ENCODE data around the gene RETSAT. TPM values are rescaled to one million over a fixed set of nuclear protein-coding genes. Genes with fewer than 3 reads are reported as not detected.

RETSAT gene
- total and polyA plus RNA-seq, 2 of the 13 experiments (the other 11 are each of a cell fraction or from before 2014, with no cell fraction given) = 46.7 to 61.0 TPM

DNA sequence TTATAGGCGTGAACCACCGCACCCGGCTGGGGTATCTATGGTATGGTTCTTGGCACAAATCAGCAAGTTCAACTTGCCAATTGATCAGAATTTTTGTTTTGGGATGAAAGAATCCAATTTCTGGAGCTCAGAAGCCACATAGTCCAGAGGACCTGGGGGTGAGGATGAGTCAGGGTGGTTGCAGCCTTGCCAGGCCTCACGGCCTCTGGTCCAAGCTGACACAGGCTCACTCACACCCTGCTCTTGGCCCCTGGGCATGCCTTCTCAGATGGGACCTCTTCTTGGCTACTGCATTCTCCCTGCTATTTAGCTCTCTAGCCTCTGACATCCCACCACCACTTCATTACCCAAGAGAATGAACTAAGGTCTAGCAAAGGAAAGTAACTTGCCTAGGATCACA is 39.5 kb upstream of the RETSAT start:
- WGBS (ENCODE audit: low lambda C conversion rate) = 93% methylated on average over 4 of the region's 4 CpGs
- Histone ChIP-seq H3K4me1 (ENCODE audit: insufficient read depth, low read length) (peaks cover 13% of the 10 kb centered on the region), H3K4me3 (replicated peaks in 1 of 3; ENCODE audit: insufficient read depth in 1 of 3, low read depth in 2 of 3, low read length in 3 of 3) (no peak overlapping the region), H3K27me3 (ENCODE audit: control insufficient read depth in 1 of 2, insufficient read depth in 2 of 2, low read length in 2 of 2) (no peaks in the 10 kb centered on the region), H4K20me1 (ENCODE audit: insufficient read depth, low read length) (no peaks in the 10 kb centered on the region), H3K9me3 (ENCODE audit: low read length) (no peaks in the 10 kb centered on the region), H3K36me3 (replicated peaks in 1 of 2; ENCODE audit: control insufficient read depth in 1 of 2, insufficient read depth in 2 of 2, low read length in 2 of 2) (peaks cover 2 to 3% of the 10 kb centered on the region in 2 experiments; a peak in 1 of 5 replicates), H3K4me2 (ENCODE audit: low read depth, low read length) (no peak overlapping the region), H3K9ac (ENCODE audit: insufficient read depth, low read depth, low read length) (no peak overlapping the region), H3K27ac (ENCODE audit: extremely low read length, insufficient read depth, low read length) (no peak overlapping the region), H3K79me2 (ENCODE audit: insufficient read depth, low read length) (no peaks in the 10 kb centered on the region), H2AFZ (ENCODE audit: low read length) (no peak overlapping the region)
- in situ Hi-C loops (cut with HindIII; ENCODE audit: extremely low pct_ligation_motif_present, low pct_unique_long_range_greater_than_20kb) = loop anchor here (5.0 kb wide), 1 partner anchor 158 kb away; no protein-coding TSS in a partner anchor
- FAIRE-seq (no peak), ATAC-seq (no peak), DNase-seq (ENCODE audit: low spot score) (no peak)
- CTCF ChIA-PET (ENCODE audit: low intra/inter-chr PET ratio, low total read pairs) = no interaction called here
- intact Hi-C loops (cut with micrococcal nuclease; ENCODE audit: unreplicated experiment) = no loop called here
- BruUV-seq (replicated peaks) = no TSS peak
- POLR2A ChIA-PET = interaction anchor here (0.6 kb wide), 1 partner anchor 20 kb away, joined by 3 read pairs; no protein-coding TSS in a partner anchor
- no peak for TF ChIP-seq ZNF136 (CRISPR knock-in tag; IDR thresholded peaks at IDR 0.05; ENCODE audit: low read depth)
- no peak for TF ChIP-seq ZNF644 (CRISPR knock-in tag; IDR thresholded peaks at IDR 0.05; ENCODE audit: low read depth)
- no peak for TF ChIP-seq HNRNPL (IDR thresholded peaks at IDR 0.05; ENCODE audit: low read depth, low read length)
- no peak for TF ChIP-seq NONO (IDR thresholded peaks at IDR 0.05)
- TF ChIP-seq NONO (CRISPR knock-in tag; conservative IDR thresholded peaks at IDR 0.05) = no peak
- no peak for TF ChIP-seq KDM6A (CRISPR knock-in tag; IDR thresholded peaks at IDR 0.05; ENCODE audit: low read depth)
- TF ChIP-seq ZNF484 (CRISPR knock-in tag; IDR thresholded peaks at IDR 0.05; ENCODE audit: borderline replicate concordance, low read depth) = no peak
- no peak for TF ChIP-seq ZNF660 (CRISPR knock-in tag; IDR thresholded peaks at IDR 0.05; ENCODE audit: borderline replicate concordance, low read depth)
- TF ChIP-seq, protein P1, sequence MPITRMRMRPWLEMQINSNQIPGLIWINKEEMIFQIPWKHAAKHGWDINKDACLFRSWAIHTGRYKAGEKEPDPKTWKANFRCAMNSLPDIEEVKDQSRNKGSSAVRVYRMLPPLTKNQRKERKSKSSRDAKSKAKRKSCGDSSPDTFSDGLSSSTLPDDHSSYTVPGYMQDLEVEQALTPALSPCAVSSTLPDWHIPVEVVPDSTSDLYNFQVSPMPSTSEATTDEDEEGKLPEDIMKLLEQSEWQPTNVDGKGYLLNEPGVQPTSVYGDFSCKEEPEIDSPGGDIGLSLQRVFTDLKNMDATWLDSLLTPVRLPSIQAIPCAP (CRISPR knock-in tag; IDR thresholded peaks at IDR 0.05; ENCODE audit: low read depth) = no peak
- TF ChIP-seq SIN3B (IDR thresholded peaks at IDR 0.05; ENCODE audit: low read length) = no peak
- TF ChIP-seq SRSF9 (IDR thresholded peaks at IDR 0.05; ENCODE audit: borderline replicate concordance, insufficient read depth, low read depth, low read length, poor library complexity, severe bottlenecking) = no peak
- TF ChIP-seq PAX8 (CRISPR knock-in tag; IDR thresholded peaks at IDR 0.05; ENCODE audit: borderline replicate concordance) = no peak
- TF ChIP-seq, protein P2, sequence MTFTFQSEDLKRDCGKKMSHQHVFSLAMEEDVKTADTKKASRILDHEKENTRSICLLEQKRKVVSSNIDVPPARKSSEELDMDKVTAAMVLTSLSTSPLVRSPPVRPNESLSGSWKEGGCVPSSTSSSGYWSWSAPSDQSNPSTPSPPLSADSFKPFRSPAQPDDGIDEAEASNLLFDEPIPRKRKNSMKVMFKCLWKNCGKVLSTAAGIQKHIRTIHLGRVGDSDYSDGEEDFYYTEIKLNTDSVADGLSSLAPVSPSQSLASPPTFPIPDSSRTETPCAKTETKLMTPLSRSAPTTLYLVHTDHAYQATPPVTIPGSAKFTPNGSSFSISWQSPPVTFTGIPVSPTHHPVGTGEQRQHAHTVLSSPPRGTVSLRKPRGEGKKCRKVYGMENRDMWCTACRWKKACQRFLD (CRISPR knock-in tag; IDR thresholded peaks at IDR 0.05; ENCODE audit: borderline replicate concordance) = no peak
- TF ChIP-seq EEA1 (CRISPR knock-in tag; IDR thresholded peaks at IDR 0.05; ENCODE audit: borderline replicate concordance) = no peak
- TF ChIP-seq, protein P3, sequence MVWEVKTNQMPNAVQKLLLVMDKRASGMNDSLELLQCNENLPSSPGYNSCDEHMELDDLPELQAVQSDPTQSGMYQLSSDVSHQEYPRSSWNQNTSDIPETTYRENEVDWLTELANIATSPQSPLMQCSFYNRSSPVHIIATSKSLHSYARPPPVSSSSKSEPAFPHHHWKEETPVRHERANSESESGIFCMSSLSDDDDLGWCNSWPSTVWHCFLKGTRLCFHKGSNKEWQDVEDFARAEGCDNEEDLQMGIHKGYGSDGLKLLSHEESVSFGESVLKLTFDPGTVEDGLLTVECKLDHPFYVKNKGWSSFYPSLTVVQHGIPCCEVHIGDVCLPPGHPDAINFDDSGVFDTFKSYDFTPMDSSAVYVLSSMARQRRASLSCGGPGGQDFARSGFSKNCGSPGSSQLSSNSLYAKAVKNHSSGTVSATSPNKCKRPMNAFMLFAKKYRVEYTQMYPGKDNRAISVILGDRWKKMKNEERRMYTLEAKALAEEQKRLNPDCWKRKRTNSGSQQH (CRISPR knock-in tag; IDR thresholded peaks at IDR 0.05; ENCODE audit: low read depth) = no peak
- TF ChIP-seq ZNF883 (CRISPR knock-in tag; IDR thresholded peaks at IDR 0.05; ENCODE audit: not compliant biosample characterization) = no peak

All from HepG2 (cell line).